GM12872 (cell line): Measurements from ENCODE around the gene NPTXR.

Experiments used
- TF ChIP-seq, protein P1 (sequence below): IDR thresholded peaks from 3 replicates; pipeline ENCODE4 v1.5.1; 2011; ENCODE audit warnings: low read depth, mild to moderate bottlenecking, low read length, moderate library complexity; ENCODE audit not compliant: insufficient read depth

Gene NPTXR

DNA sequence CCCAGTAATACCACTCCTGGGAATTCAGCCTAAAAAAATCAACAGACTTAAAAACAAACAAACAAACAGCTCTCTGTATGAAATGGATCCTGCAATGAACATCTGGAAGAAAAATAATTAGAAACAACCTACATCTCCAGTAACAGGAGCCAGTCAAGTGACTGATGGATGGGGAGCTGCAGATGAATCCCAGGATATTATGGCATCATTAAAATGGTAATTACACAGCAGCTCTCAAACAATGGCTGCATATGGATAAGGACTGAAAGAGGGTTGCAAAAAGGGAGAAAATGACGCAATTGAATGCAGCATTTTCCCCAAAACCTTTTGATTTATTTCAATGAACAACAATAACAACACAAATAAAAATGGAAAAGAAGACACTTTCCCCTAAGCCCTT is 4.1 kb downstream of the NPTXR start:
- TF ChIP-seq, protein P1, sequence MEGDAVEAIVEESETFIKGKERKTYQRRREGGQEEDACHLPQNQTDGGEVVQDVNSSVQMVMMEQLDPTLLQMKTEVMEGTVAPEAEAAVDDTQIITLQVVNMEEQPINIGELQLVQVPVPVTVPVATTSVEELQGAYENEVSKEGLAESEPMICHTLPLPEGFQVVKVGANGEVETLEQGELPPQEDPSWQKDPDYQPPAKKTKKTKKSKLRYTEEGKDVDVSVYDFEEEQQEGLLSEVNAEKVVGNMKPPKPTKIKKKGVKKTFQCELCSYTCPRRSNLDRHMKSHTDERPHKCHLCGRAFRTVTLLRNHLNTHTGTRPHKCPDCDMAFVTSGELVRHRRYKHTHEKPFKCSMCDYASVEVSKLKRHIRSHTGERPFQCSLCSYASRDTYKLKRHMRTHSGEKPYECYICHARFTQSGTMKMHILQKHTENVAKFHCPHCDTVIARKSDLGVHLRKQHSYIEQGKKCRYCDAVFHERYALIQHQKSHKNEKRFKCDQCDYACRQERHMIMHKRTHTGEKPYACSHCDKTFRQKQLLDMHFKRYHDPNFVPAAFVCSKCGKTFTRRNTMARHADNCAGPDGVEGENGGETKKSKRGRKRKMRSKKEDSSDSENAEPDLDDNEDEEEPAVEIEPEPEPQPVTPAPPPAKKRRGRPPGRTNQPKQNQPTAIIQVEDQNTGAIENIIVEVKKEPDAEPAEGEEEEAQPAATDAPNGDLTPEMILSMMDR, result no peak

DNA sequence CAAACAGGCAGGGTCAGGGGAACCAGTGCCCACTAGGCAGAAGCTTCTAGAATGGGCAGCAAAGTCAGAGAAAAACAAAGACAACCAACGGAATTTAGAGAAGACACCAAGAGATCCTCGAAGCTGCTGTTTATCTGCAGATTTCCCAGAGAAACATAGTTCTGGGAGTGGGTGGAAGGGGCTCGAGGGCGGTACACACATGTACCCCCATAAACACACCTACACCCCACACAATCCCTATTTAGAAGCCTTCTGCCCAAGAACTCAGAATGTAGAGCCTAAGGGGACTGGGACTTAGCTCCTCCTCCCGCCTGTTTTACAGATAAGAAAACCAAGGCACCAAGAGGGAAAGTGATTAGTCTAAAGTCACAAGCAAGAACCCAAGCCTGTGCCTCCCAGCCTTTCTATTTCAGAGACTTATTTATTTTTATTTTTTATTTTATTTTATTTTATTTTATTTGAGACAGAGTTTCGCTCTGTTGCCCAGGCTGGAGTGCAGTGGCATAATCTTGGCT is 6.4 kb downstream of the NPTXR start:
- TF ChIP-seq, protein P1, result no peak

GRCh38 chr22:38835888-38836301 is 7.9 kb downstream of the NPTXR start:
- TF ChIP-seq, protein P1, result no peak

DNA sequence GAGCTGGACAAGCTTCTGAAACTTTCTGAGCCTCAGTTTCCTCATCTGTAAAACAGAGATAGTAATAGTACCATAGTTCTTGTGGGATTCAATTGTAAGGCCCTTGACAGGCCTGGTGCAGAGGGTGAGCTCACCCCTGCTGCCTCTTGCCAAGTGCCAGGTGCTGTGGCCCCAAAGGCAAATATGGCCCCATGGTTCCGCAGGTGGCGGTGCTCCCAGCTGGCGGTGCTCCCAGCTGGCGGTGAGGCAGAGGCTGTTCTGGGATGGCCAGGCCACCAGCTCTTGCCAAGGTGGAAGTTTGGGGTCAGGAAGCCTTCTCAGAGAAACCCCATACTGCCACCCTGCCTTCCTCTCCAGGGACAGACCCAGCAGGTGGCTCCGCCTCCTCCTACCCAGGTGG is 8.8 kb downstream of the NPTXR start:
- TF ChIP-seq, protein P1, result no peak

DNA sequence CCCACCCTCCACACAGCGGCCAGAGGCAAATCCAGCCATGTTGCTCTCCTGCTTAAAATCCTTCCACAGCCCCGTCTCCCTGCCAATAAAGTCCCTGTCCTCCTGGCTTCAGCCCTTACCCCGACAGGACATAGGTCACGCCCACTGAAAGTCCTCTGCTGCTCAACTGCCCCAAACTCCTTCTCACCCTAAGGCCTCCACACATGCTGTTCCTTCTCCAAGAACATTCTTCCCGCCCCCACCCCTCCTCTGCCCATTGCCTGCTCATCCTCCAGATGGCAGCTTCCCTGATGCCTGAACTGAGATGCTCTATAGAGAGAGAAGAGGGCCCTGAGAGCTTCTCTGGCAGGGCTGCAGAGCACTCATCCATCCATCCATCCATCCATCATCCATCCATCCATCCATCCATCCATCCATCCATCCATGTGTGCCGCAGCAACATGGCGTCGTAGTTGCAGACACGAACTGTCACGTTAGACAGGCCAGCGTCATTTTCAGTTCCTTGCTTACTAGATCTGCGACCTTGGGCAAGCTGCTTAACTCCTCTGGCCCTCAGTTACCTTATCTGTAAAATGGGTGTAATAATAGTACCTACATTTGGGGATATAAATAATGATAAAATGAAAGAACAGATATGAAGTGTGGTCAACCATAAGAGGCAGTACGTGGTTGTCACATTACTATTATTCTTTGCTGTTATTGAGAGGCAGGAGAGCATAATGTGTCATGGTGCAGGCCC is 9.4 kb downstream of the NPTXR start:
- TF ChIP-seq, protein P1, result no peak

DNA sequence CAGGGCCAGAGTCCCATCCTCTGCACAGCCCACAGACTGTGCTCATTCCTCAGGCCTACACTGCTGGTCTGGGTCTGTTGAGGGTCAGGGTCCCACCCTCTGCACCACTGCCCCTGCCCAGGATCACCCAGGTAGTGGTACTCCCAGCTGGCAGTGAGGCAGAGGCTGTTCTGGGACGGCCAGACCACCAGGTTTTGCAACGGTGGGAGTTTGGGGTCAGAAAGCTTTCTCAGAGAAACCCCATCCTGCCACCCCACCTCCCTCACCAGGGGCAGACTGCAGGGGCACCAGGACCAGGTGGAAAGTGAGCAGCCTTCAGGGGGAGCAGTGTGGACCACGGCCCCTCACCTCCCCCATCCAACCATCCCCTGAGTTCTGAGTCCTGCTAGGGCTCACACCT is 10.8 kb downstream of the NPTXR start:
- TF ChIP-seq, protein P1, result no peak

DNA sequence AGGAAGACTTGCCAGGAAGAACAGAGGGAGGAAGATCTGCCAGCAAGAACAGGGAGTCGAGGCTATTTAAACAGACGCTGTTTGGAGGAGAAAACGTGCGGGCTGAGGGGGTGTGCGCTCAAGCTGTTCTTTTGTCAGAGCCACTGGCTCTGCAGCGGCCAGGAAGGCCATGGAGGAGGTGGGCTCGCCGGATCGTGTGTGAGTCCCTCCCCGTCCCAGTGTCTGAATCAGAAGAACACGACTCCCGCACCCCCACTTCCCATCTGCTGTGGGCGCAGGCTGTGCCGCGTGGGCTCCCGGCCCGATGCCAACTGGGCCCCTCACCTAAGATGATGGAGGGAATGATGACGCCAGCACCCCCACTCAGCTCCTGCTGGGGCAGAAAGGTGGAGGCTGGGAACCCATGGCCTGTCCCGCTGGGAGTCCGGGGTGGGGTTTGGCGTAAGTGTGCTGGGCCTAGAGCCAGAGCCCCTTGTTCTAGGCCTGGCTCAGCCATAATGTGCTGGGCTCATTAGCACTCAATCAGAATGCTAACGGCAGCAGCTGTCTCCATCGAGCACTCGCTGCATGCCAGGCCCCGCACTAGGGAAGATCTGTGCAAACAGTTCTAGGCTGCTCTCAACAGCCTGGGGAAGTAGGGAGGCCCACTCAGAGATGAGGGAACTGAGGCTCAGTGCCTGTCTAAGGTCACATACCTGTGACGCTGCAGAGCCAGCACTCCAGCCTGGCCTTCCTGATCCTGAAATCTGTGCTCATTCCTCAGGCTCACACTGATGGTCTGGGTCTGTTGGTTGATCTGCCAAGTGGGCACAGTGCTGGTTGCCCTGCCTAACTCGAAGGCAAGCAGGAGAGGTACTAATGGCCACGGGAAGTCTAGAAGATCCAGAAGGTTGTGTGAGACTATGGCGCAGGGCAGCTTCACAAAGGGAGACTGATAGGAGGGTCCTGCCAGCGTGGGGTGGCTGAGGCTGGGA is 11.5 kb downstream of the NPTXR start:
- TF ChIP-seq, protein P1, result no peak
